ENCODE measurements around the gene KCNK16. TPM values are rescaled to one million over a fixed set of nuclear protein-coding genes. Genes with fewer than 3 reads are reported as not detected.

KCNK16 gene
- total RNA-seq, 4 donors from 2014 or later = not detected

DNA sequence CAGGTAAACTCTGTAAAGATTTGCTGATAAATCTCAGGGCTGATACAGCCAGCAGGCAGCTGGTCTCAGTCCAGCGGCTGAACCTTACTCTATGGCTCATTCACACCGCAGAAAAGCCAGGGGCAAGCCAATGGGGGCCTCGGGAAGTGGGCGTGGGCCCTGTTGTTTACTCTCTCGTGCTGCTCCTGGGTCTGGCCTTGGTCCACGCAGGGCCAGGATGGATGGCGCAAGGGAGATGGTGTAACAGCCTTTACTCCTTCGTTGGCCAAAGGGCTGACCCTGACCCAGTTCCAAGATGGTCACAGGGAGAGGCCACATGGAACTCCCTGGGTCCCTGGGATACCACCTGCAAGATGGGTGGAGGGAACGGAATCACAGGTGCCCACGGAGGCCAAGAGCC, 24.4 kb downstream of the KCNK16 start:
- no peak for TF ChIP-seq POLR2A (IDR thresholded peaks at IDR 0.05)
- TF ChIP-seq CTCF (IDR thresholded peaks at IDR 0.05) = no peak
- no peak for TF ChIP-seq POLR2AphosphoS5 (IDR thresholded peaks at IDR 0.05)
- TF ChIP-seq EP300 (IDR thresholded peaks at IDR 0.05; ENCODE audit: low read depth) = no peak
- H3K4me1 ChIP-seq = peaks cover 0 to 5% (median 2%) of the 10 kb centered on the region in 4 donors
- no peaks in the 10 kb centered on the region for H3K36me3 ChIP-seq
- no peaks in the 10 kb centered on the region for H3K9me3 ChIP-seq
- H3K27ac ChIP-seq = no peak overlapping the region
- no peak overlapping the region for H3K4me3 ChIP-seq
- no peaks in the 10 kb centered on the region for H3K27me3 ChIP-seq
- no peak for DNase-seq
- intact Hi-C loops (cut with DNase I; ENCODE audit: low total_unique reads) = no loop called here
- in situ Hi-C loops (cut with MboI; ENCODE audit: low pct_ligation_motif_present in 1 of 4, low pct_unique_long_range_greater_than_20kb in 1 of 4, low sequenced_read_pairs in 3 of 4) = no loop called here
- 51% methylated on average over 10 of the region's 10 CpGs; no CpG with 5 or more reads in 1 of the 2 donors for WGBS, 2 donors (ENCODE audit: low coverage in 1 of 2)

- no peaks in the 10 kb centered on the region for H3K9me3 ChIP-seq
- 61 to 87% methylated on average over 10 to 18 of the region's 18 CpGs for WGBS, 2 donors (ENCODE audit: low coverage in 1 of 2)
- no peaks in the 10 kb centered on the region for H3K27me3 ChIP-seq
- H3K27ac ChIP-seq = no peak overlapping the region
- no peaks in the 10 kb centered on the region for H3K4me1 ChIP-seq
- TF ChIP-seq POLR2A (IDR thresholded peaks at IDR 0.05) (no peak), EP300 (IDR thresholded peaks at IDR 0.05; ENCODE audit: low read depth) (no peak), CTCF (IDR thresholded peaks at IDR 0.05) (no peak), POLR2AphosphoS5 (IDR thresholded peaks at IDR 0.05) (no peak)
- intact Hi-C loops (cut with DNase I; ENCODE audit: low total_unique reads) (no loop called here), in situ Hi-C loops (cut with MboI; ENCODE audit: low pct_ligation_motif_present in 1 of 4, low pct_unique_long_range_greater_than_20kb in 1 of 4, low sequenced_read_pairs in 3 of 4) (no loop called here)
- DNase-seq = no peak
- no peak overlapping the region for H3K4me3 ChIP-seq
- no peaks in the 10 kb centered on the region for H3K36me3 ChIP-seq
These were observed 25.5 kb downstream of the KCNK16 start for GRCh38 chr6:39296745-39297640.

DNA sequence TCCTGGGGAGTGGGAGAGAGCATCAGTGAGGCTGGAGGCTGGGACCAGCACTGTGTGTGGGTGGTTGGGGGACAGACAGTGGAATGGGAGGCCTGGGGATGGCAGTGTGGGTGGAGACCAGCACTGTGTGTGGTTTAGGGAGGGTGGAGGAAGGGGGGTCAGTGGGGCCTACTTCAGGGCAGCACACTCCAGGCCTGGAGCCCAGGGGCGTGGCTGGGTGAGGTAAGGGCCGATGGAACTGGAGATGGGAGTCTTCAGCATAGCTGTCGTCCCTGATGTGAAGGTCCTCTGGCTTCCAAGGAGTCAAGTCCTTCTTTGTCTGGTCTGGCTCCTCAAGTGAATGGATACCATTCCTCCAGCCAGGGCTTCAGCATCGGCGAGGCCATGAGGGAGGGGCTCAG, 26.9 kb downstream of the KCNK16 start:
- in situ Hi-C loops (cut with MboI; ENCODE audit: low pct_ligation_motif_present in 1 of 4, low pct_unique_long_range_greater_than_20kb in 1 of 4, low sequenced_read_pairs in 3 of 4) = no loop called here
- WGBS, 2 donors (ENCODE audit: low coverage in 1 of 2) = 51 to 60% methylated on average over 1 to 5 of the region's 5 CpGs
- no peak for DNase-seq
- H3K4me3 ChIP-seq = no peak overlapping the region
- intact Hi-C loops (cut with DNase I; ENCODE audit: low total_unique reads) = no loop called here
- no peak for TF ChIP-seq EP300 (IDR thresholded peaks at IDR 0.05; ENCODE audit: low read depth)
- H3K9me3 ChIP-seq = no peaks in the 10 kb centered on the region
- H3K27ac ChIP-seq = no peak overlapping the region
- H3K27me3 ChIP-seq = no peaks in the 10 kb centered on the region
- H3K36me3 ChIP-seq = no peaks in the 10 kb centered on the region
- no peaks in the 10 kb centered on the region for H3K4me1 ChIP-seq

GRCh38 chr6:39294899-39295298, 27.6 kb downstream of the KCNK16 start:
- no peaks in the 10 kb centered on the region for H3K36me3 ChIP-seq
- DNase-seq = no peak
- no peaks in the 10 kb centered on the region for H3K4me1 ChIP-seq
- intact Hi-C loops (cut with DNase I; ENCODE audit: low total_unique reads) = no loop called here
- in situ Hi-C loops (cut with MboI; ENCODE audit: low pct_ligation_motif_present in 1 of 4, low pct_unique_long_range_greater_than_20kb in 1 of 4, low sequenced_read_pairs in 3 of 4) = no loop called here
- H3K27ac ChIP-seq = no peak overlapping the region
- 63 to 67% methylated on average over 1 of the region's 1 CpG for WGBS, 2 donors (ENCODE audit: low coverage in 1 of 2)
- no peaks in the 10 kb centered on the region for H3K27me3 ChIP-seq
- H3K9me3 ChIP-seq = no peaks in the 10 kb centered on the region
- no peak overlapping the region for H3K4me3 ChIP-seq
- no peak for TF ChIP-seq CTCF (IDR thresholded peaks at IDR 0.05)
- no peak for TF ChIP-seq POLR2A (IDR thresholded peaks at IDR 0.05)
- TF ChIP-seq POLR2AphosphoS5 (IDR thresholded peaks at IDR 0.05) = no peak
- TF ChIP-seq EP300 (IDR thresholded peaks at IDR 0.05; ENCODE audit: low read depth) = no peak
